Hepatocyte (in vitro differentiated cells): ENCODE results near the gene PTPRD.

Experiments used
- EZH2 ChIP-seq: fragments of 200-600 bp; sonication (generic); IDR thresholded peaks from 2 replicates; pipeline ENCODE4 v1.6.1; 2016; ENCODE audit warnings: antibody characterized with exemption, mild to moderate bottlenecking, borderline replicate concordance
- EZH2phosphoT487 ChIP-seq: fragments of 200-600 bp; sonication (generic); IDR thresholded peaks from one replicate; pipeline ENCODE4 v1.6.1; 2018; ENCODE audit warnings: antibody characterized with exemption, mild to moderate bottlenecking, low read depth, moderate library complexity; ENCODE audit not compliant: unreplicated experiment, severe bottlenecking
- TF ChIP-seq, protein P1 (sequence below): fragments of 200-600 bp; sonication (generic); IDR thresholded peaks from 2 replicates; pipeline ENCODE4 v1.5.1; 2016; ENCODE audit warnings: antibody characterized with exemption, mild to moderate bottlenecking; ENCODE audit not compliant: poor library complexity

DNA sequence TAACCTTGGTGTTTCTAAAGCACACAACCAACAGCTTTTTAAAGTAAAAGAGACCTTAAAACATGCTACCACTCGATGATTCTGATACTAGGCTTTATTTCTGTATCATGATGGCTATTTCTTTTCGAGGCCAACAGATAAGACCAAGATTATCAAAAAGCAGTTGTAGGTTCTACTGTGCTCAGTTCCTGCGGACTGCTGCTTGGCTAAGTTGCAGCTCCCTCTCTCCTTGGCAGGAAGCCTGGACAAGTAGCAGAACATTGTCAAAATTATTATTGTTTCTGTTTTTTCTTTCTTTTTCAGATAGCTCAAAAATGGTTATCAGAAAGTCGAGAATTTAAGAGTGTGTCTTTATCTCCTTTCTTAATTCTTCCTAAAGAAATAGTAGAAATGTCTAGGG lies 607.6 kb downstream of the PTPRD start:
- TF ChIP-seq, protein P1, sequence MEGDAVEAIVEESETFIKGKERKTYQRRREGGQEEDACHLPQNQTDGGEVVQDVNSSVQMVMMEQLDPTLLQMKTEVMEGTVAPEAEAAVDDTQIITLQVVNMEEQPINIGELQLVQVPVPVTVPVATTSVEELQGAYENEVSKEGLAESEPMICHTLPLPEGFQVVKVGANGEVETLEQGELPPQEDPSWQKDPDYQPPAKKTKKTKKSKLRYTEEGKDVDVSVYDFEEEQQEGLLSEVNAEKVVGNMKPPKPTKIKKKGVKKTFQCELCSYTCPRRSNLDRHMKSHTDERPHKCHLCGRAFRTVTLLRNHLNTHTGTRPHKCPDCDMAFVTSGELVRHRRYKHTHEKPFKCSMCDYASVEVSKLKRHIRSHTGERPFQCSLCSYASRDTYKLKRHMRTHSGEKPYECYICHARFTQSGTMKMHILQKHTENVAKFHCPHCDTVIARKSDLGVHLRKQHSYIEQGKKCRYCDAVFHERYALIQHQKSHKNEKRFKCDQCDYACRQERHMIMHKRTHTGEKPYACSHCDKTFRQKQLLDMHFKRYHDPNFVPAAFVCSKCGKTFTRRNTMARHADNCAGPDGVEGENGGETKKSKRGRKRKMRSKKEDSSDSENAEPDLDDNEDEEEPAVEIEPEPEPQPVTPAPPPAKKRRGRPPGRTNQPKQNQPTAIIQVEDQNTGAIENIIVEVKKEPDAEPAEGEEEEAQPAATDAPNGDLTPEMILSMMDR, result no peak
- TF ChIP-seq EZH2 (no peak), EZH2phosphoT487 (no peak)
